KMS-11 (cell line): ENCODE data around the gene GTPBP8.

Experiments
- H2AFZ ChIP-seq: fragments of 200-600 bp; sonication (generic); 2 replicates; pipeline ENCODE4 v1.6.1; 2016; ENCODE audit warnings: antibody characterized with exemption, mixed run types, low read depth
- H3K27ac ChIP-seq: fragments of 200-600 bp; sonication (generic); 2 replicates; pipeline ENCODE4 v1.6.1; 2016; ENCODE audit warnings: mild to moderate bottlenecking, mixed run types
- H3K27me3 ChIP-seq: fragments of 200-600 bp; sonication (generic); 2 replicates; pipeline ENCODE4 v1.6.1; 2017; ENCODE audit warnings: mild to moderate bottlenecking, low read depth, mixed run types, moderate library complexity; ENCODE audit not compliant: insufficient read depth
- H3K36me3 ChIP-seq: fragments of 200-600 bp; sonication (generic); 2 replicates; pipeline ENCODE4 v1.6.1; 2017; ENCODE audit warnings: mild to moderate bottlenecking, mixed run types; ENCODE audit not compliant: insufficient read depth
- H3K4me1 ChIP-seq: fragments of 200-600 bp; sonication (generic); 2 replicates; pipeline ENCODE4 v1.6.1; 2016; ENCODE audit warnings: mild to moderate bottlenecking, low read depth, mixed run types; ENCODE audit not compliant: poor library complexity, severe bottlenecking
- H3K4me2 ChIP-seq: fragments of 200-600 bp; sonication (generic); 2 replicates; pipeline ENCODE4 v1.7.0; 2016; ENCODE audit warnings: mild to moderate bottlenecking, mixed run types
- H3K4me3 ChIP-seq: fragments of 200-600 bp; sonication (generic); IDR thresholded peaks from 2 replicates; pipeline ENCODE4 v1.6.1; 2017; ENCODE audit warnings: low read depth, low read length, mixed read lengths; ENCODE audit not compliant: insufficient read depth
- H3K79me2 ChIP-seq: fragments of 200-600 bp; sonication (generic); 2 replicates; pipeline ENCODE4 v1.6.1; 2016; ENCODE audit warnings: low read depth, mixed run types; ENCODE audit not compliant: insufficient read depth
- H3K9ac ChIP-seq: fragments of 200-600 bp; sonication (generic); 2 replicates; pipeline ENCODE4 v1.6.1; 2016; ENCODE audit warnings: mild to moderate bottlenecking, mixed run types
- H4K20me1 ChIP-seq: fragments of 200-600 bp; sonication (generic); 2 replicates; pipeline ENCODE4 v1.6.1; 2016; ENCODE audit warnings: mild to moderate bottlenecking, mixed run types; ENCODE audit not compliant: insufficient read depth
- TF ChIP-seq, protein P1 (sequence below): fragments of 200-600 bp; sonication (generic); conservative IDR thresholded peaks from 2 replicates; pipeline ENCODE4 v1.6.1; 2017; ENCODE audit warnings: low read depth, mild to moderate bottlenecking, antibody characterized with exemption, low read length, moderate library complexity, mixed read lengths

Gene GTPBP8

DNA sequence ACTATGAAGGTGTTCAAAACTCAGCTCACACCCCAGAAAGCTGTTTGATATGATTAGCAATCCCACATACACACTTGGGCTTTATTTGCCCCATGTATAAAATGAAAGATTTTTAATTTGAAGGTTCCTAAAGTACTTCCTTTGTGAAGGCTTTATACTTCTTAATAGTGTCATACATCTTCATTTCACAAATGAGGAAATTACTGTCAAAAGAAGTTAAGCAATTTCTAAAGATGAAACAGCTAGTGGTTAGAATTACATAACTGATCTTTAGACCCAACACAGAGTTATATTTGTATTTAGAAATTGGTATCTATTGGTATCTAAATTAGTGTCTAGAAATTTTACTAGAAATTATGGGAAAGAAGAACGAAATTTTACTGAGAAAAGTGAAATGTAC, 23.0 kb upstream of the GTPBP8 start:
- H3K79me2 ChIP-seq, result no peaks in the 10 kb centered on the region
- no peak overlapping the region for H3K9ac ChIP-seq
- peaks cover 4% of the 10 kb centered on the region for H3K4me1 ChIP-seq
- no peak overlapping the region for H3K4me3 ChIP-seq
- no peak overlapping the region for H2AFZ ChIP-seq
- H3K36me3 ChIP-seq, result no peaks in the 10 kb centered on the region
- H3K27me3 ChIP-seq, result no peaks in the 10 kb centered on the region
- no peak overlapping the region for H3K4me2 ChIP-seq
- TF ChIP-seq, protein P1, sequence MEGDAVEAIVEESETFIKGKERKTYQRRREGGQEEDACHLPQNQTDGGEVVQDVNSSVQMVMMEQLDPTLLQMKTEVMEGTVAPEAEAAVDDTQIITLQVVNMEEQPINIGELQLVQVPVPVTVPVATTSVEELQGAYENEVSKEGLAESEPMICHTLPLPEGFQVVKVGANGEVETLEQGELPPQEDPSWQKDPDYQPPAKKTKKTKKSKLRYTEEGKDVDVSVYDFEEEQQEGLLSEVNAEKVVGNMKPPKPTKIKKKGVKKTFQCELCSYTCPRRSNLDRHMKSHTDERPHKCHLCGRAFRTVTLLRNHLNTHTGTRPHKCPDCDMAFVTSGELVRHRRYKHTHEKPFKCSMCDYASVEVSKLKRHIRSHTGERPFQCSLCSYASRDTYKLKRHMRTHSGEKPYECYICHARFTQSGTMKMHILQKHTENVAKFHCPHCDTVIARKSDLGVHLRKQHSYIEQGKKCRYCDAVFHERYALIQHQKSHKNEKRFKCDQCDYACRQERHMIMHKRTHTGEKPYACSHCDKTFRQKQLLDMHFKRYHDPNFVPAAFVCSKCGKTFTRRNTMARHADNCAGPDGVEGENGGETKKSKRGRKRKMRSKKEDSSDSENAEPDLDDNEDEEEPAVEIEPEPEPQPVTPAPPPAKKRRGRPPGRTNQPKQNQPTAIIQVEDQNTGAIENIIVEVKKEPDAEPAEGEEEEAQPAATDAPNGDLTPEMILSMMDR, result no peak
- H3K27ac ChIP-seq, result no peak overlapping the region
- no peaks in the 10 kb centered on the region for H4K20me1 ChIP-seq

DNA sequence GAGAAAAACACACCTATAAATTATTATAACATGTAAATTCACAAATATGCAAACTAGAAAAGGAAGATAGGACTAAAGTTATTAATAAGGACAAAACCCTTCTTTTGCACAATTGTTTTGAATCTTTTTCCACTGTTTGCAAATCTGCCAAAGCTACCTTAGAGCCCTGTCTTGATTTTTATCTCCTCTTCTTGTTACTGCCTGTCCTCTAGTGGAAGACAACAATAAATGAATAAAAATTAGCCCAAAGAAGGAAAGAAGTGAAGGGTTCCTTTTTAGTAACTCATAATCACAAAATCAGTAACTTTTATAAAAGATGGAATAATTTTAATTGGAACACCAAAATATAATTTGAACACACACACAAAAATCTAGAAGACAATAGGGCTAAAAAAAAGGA, 18.6 kb upstream of the GTPBP8 start:
- peaks cover 47% of the 10 kb centered on the region for H3K4me1 ChIP-seq
- H3K79me2 ChIP-seq, result no peaks in the 10 kb centered on the region
- H3K36me3 ChIP-seq, result no peaks in the 10 kb centered on the region
- no peak overlapping the region for H3K4me2 ChIP-seq
- TF ChIP-seq, protein P1, result no peak
- no peaks in the 10 kb centered on the region for H4K20me1 ChIP-seq
- H3K4me3 ChIP-seq, result no peak overlapping the region
- no peak overlapping the region for H3K9ac ChIP-seq
- no peaks in the 10 kb centered on the region for H3K27me3 ChIP-seq
- no peak overlapping the region for H3K27ac ChIP-seq
- H2AFZ ChIP-seq, result no peak overlapping the region

DNA sequence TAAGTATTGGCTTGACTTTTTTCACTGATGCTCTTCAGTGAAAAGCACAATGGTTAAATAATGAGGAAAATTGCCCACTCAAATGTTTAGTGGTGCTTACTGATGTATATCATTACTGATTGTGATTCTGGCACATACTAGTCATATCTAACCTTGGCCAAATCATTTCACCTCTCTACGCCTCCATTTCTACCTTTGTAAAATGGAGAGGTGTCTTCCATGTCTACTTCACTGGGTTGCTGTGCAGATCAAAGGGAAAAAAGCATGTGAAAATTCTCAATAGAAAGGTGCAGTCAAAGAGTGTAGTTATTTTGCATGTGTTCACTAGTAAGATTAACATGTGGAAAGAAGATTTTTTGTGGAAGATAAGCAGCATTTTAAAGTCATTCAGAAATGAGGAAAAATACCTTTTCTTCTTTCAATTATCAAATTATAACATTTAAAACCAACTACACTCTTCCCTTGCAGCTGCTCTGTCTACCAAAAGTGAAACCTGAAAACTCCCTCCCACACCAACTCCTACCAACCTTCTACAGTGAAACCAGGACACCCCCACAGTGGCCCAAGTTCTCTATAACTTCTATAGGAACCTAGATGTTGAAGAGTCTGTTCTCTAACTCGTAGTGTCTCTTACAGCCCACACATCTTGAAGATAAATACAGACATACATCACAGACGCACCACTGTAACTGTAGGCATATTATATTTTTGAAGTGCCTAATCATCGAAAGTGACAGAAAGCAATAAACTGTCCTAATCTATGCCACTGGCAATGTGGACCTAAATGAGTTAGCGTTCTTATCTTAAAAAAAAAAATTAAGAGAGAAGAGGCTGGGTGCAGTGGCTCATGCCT, 17.2 kb upstream of the GTPBP8 start:
- Histone ChIP-seq H3K36me3 (no peaks in the 10 kb centered on the region), H4K20me1 (no peaks in the 10 kb centered on the region), H3K79me2 (no peaks in the 10 kb centered on the region), H3K27ac (peak overlapping the region; percentile 40), H3K9ac (no peak overlapping the region), H2AFZ (peak overlapping the region; percentile 44), H3K4me3 (peak overlapping the region; percentile 73), H3K27me3 (no peaks in the 10 kb centered on the region), H3K4me1 (peaks cover 58% of the 10 kb centered on the region), H3K4me2 (peak overlapping the region; percentile 63)
- TF ChIP-seq, protein P1, result no peak

DNA sequence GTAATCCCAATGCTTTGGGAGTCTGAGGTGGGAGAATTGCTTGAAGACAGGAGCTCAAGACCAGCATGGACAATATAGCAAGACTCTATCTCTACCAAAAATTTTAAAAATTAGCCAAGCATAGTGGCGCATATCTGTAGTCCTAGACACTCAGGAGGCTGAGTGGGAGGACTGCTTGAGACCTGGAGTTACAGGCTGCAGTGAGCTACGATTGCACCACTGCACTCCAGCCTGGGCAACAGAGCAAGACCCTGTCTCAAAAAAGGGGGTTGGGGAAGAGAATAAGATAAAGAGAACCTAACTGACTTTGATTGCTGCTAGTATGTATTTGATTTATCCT, 16.6 kb upstream of the GTPBP8 start:
- H3K4me2 ChIP-seq, result peak overlapping the region; percentile 63

More for the DNA sequence above, 16.6 kb upstream of the GTPBP8 start:
- H4K20me1 ChIP-seq, result no peaks in the 10 kb centered on the region
- no peaks in the 10 kb centered on the region for H3K27me3 ChIP-seq
- peak overlapping the region; percentile 73 for H3K4me3 ChIP-seq
- no peaks in the 10 kb centered on the region for H3K36me3 ChIP-seq
- H3K9ac ChIP-seq, result no peak overlapping the region
- H3K27ac ChIP-seq, result peak overlapping the region; percentile 40
- H3K79me2 ChIP-seq, result no peaks in the 10 kb centered on the region
- peaks cover 62% of the 10 kb centered on the region for H3K4me1 ChIP-seq
- peak overlapping the region; percentile 44 for H2AFZ ChIP-seq
- TF ChIP-seq, protein P1, result no peak
